Parathyroid adenoma (tissue), 2 donors: ENCODE measurements around the gene OTOP3.

Source experiments
- H2AFZ ChIP-seq: fragments of 300-600 bp; sonication (generic); one replicate; pipeline ENCODE4 v1.7.0; 2017; ENCODE audit warnings: antibody characterized with exemption, mild to moderate bottlenecking
- H3K27ac ChIP-seq: fragments of 300-600 bp; sonication (generic); one replicate; pipeline ENCODE4 v1.7.0; 2017
- H3K27me3 ChIP-seq: fragments of 300-600 bp; sonication (generic); one replicate; pipeline ENCODE4 v1.7.0; 2017; ENCODE audit warnings: low read length; ENCODE audit not compliant: control insufficient read depth, insufficient read depth
- H3K36me3 ChIP-seq: fragments of 300-600 bp; sonication (generic); one replicate; pipeline ENCODE4 v1.7.0; 2017; ENCODE audit warnings: low read length; ENCODE audit not compliant: control insufficient read depth, insufficient read depth
- H3K4me1 ChIP-seq: fragments of 300-600 bp; sonication (generic); one replicate; pipeline ENCODE4 v1.7.0; 2017; ENCODE audit warnings: control low read depth
- H3K4me2 ChIP-seq: fragments of 300-600 bp; sonication (generic); one replicate; pipeline ENCODE4 v1.7.0; 2017; ENCODE audit warnings: low read length
- H3K4me3 ChIP-seq: fragments of 300-600 bp; sonication (generic); one replicate; pipeline ENCODE4 v1.7.0; 2017; ENCODE audit warnings: low read depth, low read length
- H3K79me2 ChIP-seq: fragments of 300-600 bp; sonication (generic); one replicate; pipeline ENCODE4 v1.7.0; 2017; ENCODE audit warnings: control low read depth
- H3K9ac ChIP-seq: fragments of 300-600 bp; sonication (generic); one replicate; pipeline ENCODE4 v1.7.0; 2017; ENCODE audit warnings: mild to moderate bottlenecking
- H3K9me3 ChIP-seq: fragments of 300-600 bp; sonication (generic); one replicate; pipeline ENCODE4 v1.7.0; 2017; ENCODE audit warnings: low read length; ENCODE audit not compliant: control insufficient read depth
- TF ChIP-seq, protein P1 (sequence below): fragments of 300-600 bp; sonication (generic); IDR thresholded peaks from one replicate; pipeline ENCODE4 v1.7.0; 2017; ENCODE audit warnings: antibody characterized with exemption, mild to moderate bottlenecking
- donor health status: primary hyperparathyroidism.

Gene OTOP3

DNA sequence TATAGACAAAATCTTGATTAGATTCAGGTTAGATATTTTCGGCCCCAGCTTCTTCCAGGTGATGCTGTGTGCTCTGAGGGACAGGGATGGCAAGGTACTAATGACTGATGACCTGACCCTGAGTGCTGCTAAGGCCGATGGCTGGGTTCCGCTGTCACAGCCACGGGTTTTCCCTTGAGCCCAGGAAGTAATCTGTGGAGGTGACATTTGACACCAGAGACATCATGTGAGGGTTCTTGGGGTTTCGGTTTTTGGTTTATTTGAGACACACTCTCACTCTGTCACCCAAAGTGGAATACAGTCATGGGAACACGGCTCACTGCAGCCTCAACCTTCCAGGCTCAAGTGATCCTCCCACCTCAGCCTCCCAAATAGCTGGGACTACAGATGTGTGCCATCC, 9.8 kb downstream of the OTOP3 start:
- Histone ChIP-seq H3K36me3 (no peaks in the 10 kb centered on the region), H3K27me3 (no peaks in the 10 kb centered on the region), H3K79me2 (no peaks in the 10 kb centered on the region), H3K4me1 (peaks cover 4% of the 10 kb centered on the region), H3K27ac (no peak overlapping the region), H2AFZ (no peak overlapping the region), H3K4me2 (no peak overlapping the region), H3K9ac (no peak overlapping the region), H3K4me3 (no peak overlapping the region), H3K9me3 (no peaks in the 10 kb centered on the region)
- TF ChIP-seq, protein P1, sequence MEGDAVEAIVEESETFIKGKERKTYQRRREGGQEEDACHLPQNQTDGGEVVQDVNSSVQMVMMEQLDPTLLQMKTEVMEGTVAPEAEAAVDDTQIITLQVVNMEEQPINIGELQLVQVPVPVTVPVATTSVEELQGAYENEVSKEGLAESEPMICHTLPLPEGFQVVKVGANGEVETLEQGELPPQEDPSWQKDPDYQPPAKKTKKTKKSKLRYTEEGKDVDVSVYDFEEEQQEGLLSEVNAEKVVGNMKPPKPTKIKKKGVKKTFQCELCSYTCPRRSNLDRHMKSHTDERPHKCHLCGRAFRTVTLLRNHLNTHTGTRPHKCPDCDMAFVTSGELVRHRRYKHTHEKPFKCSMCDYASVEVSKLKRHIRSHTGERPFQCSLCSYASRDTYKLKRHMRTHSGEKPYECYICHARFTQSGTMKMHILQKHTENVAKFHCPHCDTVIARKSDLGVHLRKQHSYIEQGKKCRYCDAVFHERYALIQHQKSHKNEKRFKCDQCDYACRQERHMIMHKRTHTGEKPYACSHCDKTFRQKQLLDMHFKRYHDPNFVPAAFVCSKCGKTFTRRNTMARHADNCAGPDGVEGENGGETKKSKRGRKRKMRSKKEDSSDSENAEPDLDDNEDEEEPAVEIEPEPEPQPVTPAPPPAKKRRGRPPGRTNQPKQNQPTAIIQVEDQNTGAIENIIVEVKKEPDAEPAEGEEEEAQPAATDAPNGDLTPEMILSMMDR, result no peak

DNA sequence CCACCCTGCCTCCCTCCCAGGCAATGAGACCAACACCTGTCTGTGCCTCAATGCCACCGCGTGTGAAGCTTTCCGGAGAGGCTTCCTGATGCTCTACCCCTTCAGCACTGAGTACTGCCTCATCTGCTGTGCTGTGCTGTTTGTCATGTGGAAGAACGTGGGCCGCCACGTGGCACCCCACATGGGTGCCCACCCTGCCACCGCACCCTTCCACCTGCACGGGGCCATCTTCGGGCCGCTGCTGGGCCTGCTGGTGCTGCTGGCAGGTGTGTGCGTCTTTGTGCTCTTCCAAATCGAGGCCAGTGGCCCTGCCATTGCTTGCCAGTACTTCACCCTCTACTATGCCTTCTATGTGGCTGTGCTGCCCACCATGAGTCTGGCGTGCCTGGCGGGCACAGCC, 10.9 kb downstream of the OTOP3 start:
- H3K79me2 ChIP-seq, result no peaks in the 10 kb centered on the region
- no peak overlapping the region for H2AFZ ChIP-seq
- peaks cover 1% of the 10 kb centered on the region for H3K4me1 ChIP-seq
- TF ChIP-seq, protein P1, result no peak
- no peak overlapping the region for H3K27ac ChIP-seq
- no peak overlapping the region for H3K9ac ChIP-seq
- no peak overlapping the region for H3K4me2 ChIP-seq
- no peaks in the 10 kb centered on the region for H3K36me3 ChIP-seq
- no peaks in the 10 kb centered on the region for H3K9me3 ChIP-seq
- no peak overlapping the region for H3K4me3 ChIP-seq
- H3K27me3 ChIP-seq, result no peaks in the 10 kb centered on the region

DNA sequence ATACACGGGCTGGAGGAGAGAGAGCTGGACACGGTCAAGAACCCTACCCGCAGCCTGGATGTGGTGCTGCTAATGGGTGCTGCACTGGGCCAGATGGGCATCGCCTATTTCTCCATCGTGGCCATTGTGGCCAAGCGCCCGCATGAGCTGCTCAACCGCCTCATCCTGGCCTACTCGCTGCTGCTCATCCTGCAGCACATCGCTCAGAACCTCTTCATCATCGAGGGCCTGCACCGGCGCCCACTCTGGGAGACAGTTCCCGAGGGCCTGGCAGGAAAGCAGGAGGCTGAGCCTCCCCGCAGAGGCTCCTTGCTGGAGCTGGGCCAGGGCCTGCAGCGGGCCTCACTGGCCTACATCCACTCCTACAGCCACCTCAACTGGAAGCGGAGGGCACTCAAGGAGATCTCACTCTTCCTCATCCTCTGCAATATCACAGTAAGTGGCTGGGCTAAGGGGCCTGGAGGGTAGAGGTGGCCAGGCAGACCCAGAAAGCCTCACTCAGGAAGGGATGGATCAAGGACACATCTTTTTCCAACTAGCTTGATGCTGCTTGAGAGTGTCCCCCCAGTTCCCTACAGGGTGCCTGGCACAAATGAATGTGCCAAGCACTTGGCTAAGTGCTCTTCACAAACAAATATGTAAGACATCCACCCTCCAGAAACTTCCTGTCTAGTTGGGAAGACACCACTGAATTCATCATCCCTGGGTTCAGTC, 11.5 kb downstream of the OTOP3 start:
- H3K27ac ChIP-seq, result no peak overlapping the region
- no peaks in the 10 kb centered on the region for H3K27me3 ChIP-seq
- H3K4me3 ChIP-seq, result no peak overlapping the region

DNA sequence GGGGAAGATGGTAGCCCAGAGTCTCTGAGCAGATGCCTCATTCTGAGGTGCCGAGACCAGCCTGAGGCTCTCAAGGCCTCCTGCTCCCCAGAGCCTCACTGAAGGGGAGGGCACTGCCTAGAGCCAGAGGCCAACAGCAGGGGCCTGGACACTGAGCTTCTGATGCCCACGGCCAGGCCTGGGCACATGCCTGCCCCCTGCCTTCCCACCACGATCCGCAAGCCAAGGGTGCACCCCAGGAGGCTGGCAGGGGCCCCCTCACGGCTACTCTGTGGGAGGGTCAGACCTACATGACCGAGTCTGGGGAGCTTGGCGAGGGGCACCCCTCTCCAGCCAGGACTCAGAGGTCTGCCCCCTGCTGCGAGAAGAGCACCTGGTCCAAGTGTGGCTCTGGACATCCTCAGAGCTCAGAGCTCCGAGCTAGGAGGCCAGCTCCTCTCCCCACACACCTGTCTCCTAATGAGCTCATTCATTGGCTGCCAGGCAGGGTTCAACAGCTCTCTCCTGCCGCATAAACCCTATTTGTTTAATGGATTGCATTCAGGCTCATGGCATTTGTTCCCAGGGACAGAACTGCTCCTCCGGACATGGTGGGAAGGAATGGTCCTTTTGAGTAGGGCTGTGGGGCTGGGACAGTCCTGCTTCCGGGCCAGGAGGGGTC, 13.9 kb downstream of the OTOP3 start:
- no peak overlapping the region for H3K9ac ChIP-seq

More for the DNA sequence above, 11.5 kb downstream of the OTOP3 start:
- Histone ChIP-seq H3K4me2 (no peak overlapping the region), H3K4me1 (no peaks in the 10 kb centered on the region), H3K9me3 (no peaks in the 10 kb centered on the region), H2AFZ (no peak overlapping the region), H3K79me2 (no peaks in the 10 kb centered on the region), H3K36me3 (no peaks in the 10 kb centered on the region), H3K9ac (no peak overlapping the region)
- TF ChIP-seq, protein P1, result no peak

More for the DNA sequence above, 13.9 kb downstream of the OTOP3 start:
- Histone ChIP-seq H3K4me1 (no peaks in the 10 kb centered on the region), H2AFZ (no peak overlapping the region), H3K27ac (no peak overlapping the region), H3K79me2 (no peaks in the 10 kb centered on the region), H3K9me3 (no peaks in the 10 kb centered on the region), H3K27me3 (no peaks in the 10 kb centered on the region), H3K36me3 (no peaks in the 10 kb centered on the region), H3K4me2 (no peak overlapping the region), H3K4me3 (no peak overlapping the region)
- TF ChIP-seq, protein P1, result no peak
